NB4 (cell line): ENCODE measurements around the gene DAB2IP.

Experiments
- DNase-seq: peaks from one replicate; pipeline ENCODE4 v3.0.0; 2010; ENCODE audit warnings: low read depth
- H3K4me3 ChIP-seq: one replicate; pipeline ENCODE4 v1.5.1; 2011; ENCODE audit warnings: mild to moderate bottlenecking, low read depth, low read length, moderate library complexity
- CTCF ChIP-seq: IDR thresholded peaks from one replicate; pipeline ENCODE4 v1.5.1; 2012; ENCODE audit warnings: low read depth, low read length
- MAX ChIP-seq: IDR thresholded peaks from 2 replicates; pipeline ENCODE4 v1.6.1; 2011; ENCODE audit warnings: low read depth, low read length
- MYC ChIP-seq: IDR thresholded peaks from 2 replicates; pipeline ENCODE4 v1.6.1; 2011; ENCODE audit warnings: low read depth, low read length
- POLR2A ChIP-seq: IDR thresholded peaks from 2 replicates; pipeline ENCODE4 v1.6.1; 2011; ENCODE audit warnings: mild to moderate bottlenecking; ENCODE audit not compliant: insufficient read length; ENCODE audit errors: extremely low read depth

DAB2IP gene

GRCh38 chr9:121783111-121783510 is 131.7 kb downstream of the DAB2IP start:
- no peak overlapping the region for H3K4me3 ChIP-seq
- no peak for DNase-seq
- TF ChIP-seq POLR2A: no peak
- no peak for TF ChIP-seq MAX
- no peak for TF ChIP-seq MYC
- TF ChIP-seq CTCF: no peak

GRCh38 chr9:121783521-121784507 is 132.4 kb downstream of the DAB2IP start:
- peak; percentile 62 for DNase-seq
- no peak overlapping the region for H3K4me3 ChIP-seq
- TF ChIP-seq CTCF (no peak), MAX (0 out of 2 replicates have a peak, but pooled peaks have one; percentile 15), POLR2A (no peak), MYC (no peak)

- H3K4me3 ChIP-seq: no peak overlapping the region
- TF ChIP-seq POLR2A: no peak
- no peak for TF ChIP-seq MYC
- no peak for TF ChIP-seq CTCF
- no peak for TF ChIP-seq MAX
- DNase-seq: peak; percentile 22
Measured at GRCh38 chr9:121784731-121785411, 133.4 kb downstream of the DAB2IP start.

- no peak for DNase-seq
- TF ChIP-seq MAX: no peak
- TF ChIP-seq MYC: no peak
- TF ChIP-seq POLR2A: no peak
- no peak for TF ChIP-seq CTCF
- no peak overlapping the region for H3K4me3 ChIP-seq
Measured at GRCh38 chr9:121785673-121786542, 134.5 kb downstream of the DAB2IP start.

GRCh38 chr9:121786543-121786948 is 135.1 kb downstream of the DAB2IP start:
- H3K4me3 ChIP-seq: no peak overlapping the region
- TF ChIP-seq CTCF (no peak), POLR2A (no peak)
- no peak for DNase-seq
